Natural killer cell (primary cell): ENCODE data around the gene ACTR1A. TPM values are rescaled to one million over a fixed set of nuclear protein-coding genes. Genes with fewer than 3 reads are reported as not detected.

Experiments
- ATAC-seq, 3 donors: fragments of 150-1000 bp in 2 of 3; fragments of 200-7000 bp in 1 of 3; cut with Tn5 transposase; 1 replicate in 1 of 3; 2 replicates in 2 of 3; pipeline ENCODE4 v1.10.0; 2021; ENCODE audit warnings: mild to moderate bottlenecking in 2 of 3, moderate library complexity in 2 of 3
- DNase-seq, 2 donors: peaks; one replicate each; pipeline versions ENCODE4 v3.0.0 to v3.0.0-alpha.2; 2013 to 2021; ENCODE audit warnings: mixed read lengths in 1 of 2
- H3K27ac ChIP-seq: one replicate; pipeline ENCODE4 v1.5.1; 2013; ENCODE audit warnings: mild to moderate bottlenecking, low read length
- H3K27me3 ChIP-seq: one replicate; pipeline ENCODE4 v1.6.1; 2013; ENCODE audit warnings: low read length; ENCODE audit not compliant: control insufficient read depth, insufficient read depth
- H3K36me3 ChIP-seq: one replicate; pipeline ENCODE4 v1.6.1; 2013; ENCODE audit warnings: low read length; ENCODE audit not compliant: control insufficient read depth, insufficient read depth
- H3K4me1 ChIP-seq: one replicate; pipeline ENCODE4 v1.6.1; 2013; ENCODE audit warnings: low read length; ENCODE audit not compliant: control insufficient read depth, insufficient read depth
- H3K4me3 ChIP-seq: one replicate; pipeline ENCODE4 v1.5.1; 2013; ENCODE audit warnings: low read length
- H3K9me3 ChIP-seq: one replicate; pipeline ENCODE4 v1.6.1; 2013; ENCODE audit warnings: low read length; ENCODE audit not compliant: control insufficient read depth, insufficient read depth
- H3K27ac Mint-ChIP-seq, 2 donors: one replicate each; pipeline ENCODE4 v1.8.0; 2022; ENCODE audit warnings: mild to moderate bottlenecking in 2 of 2, mixed read lengths in 2 of 2, moderate library complexity in 1 of 2
- H3K27me3 Mint-ChIP-seq, 2 donors: one replicate each; pipeline ENCODE4 v1.8.0; 2022; ENCODE audit warnings: low read depth in 2 of 2, mixed read lengths in 2 of 2
- H3K36me3 Mint-ChIP-seq: one replicate; pipeline ENCODE4 v1.8.0; 2022; ENCODE audit warnings: mixed read lengths
- H3K4me1 Mint-ChIP-seq, 2 donors: one replicate each; pipeline ENCODE4 v1.8.0; 2022; ENCODE audit warnings: mixed read lengths in 2 of 2
- H3K4me3 Mint-ChIP-seq: one replicate; pipeline ENCODE4 v1.8.0; 2022; ENCODE audit warnings: mild to moderate bottlenecking, moderate library complexity, mixed read lengths
- H3K9me3 Mint-ChIP-seq, 2 donors: one replicate each; pipeline ENCODE4 v1.8.0; 2022; ENCODE audit warnings: mixed read lengths in 2 of 2
- WGBS: methylation state at CpG from one replicate; pipeline ENCODE4 v1.1.7; 2013; ENCODE audit warnings: missing lambda C conversion rate; ENCODE audit not compliant: insufficient coverage; 5-methylcytosine and 5-hydroxymethylcytosine counted together
- intact Hi-C: fragments of 100-400 bp; cut with micrococcal nuclease; formaldehyde crosslinking; loops from one replicate; pipeline ENCODE4 v1.14.2; 2022
- total RNA-seq, 4 donors: library from RNA; stranded (reverse); fragments of 120-200 nt in 1 of 4; gene quantifications; one replicate each; pipeline versions ENCODE4 v1.2.3 to v1.2.4, GENCODE V29; 2013 to 2022
- TF ChIP-seq, protein P1 (sequence below): fragments of 200-600 bp; IDR thresholded peaks from one replicate; pipeline ENCODE4 v1.8.0; 2022; ENCODE audit warnings: antibody characterized with exemption

Gene ACTR1A
- total RNA-seq, 3 donors from 2014 or later (not counting 1 experiment from before 2014, with no cell fraction given): 101 to 129 (median 110) TPM

DNA sequence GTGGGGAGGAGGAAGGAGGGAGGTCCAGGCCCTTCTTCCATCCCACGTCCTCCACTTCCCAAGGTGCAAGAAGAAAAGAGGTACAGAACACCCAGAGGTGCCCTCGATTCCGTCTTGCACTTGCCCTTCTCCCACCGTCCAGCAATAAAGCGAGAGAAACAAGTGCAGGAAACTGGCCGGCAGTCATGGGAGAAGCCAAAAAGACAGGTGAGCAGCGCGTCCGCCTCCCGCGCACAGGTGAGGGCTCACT lies 52.5 kb downstream of the ACTR1A start:
- H3K4me1 Mint-ChIP-seq: peaks cover 20 to 23% of the 10 kb centered on the region in 2 donors
- TF ChIP-seq, protein P1, sequence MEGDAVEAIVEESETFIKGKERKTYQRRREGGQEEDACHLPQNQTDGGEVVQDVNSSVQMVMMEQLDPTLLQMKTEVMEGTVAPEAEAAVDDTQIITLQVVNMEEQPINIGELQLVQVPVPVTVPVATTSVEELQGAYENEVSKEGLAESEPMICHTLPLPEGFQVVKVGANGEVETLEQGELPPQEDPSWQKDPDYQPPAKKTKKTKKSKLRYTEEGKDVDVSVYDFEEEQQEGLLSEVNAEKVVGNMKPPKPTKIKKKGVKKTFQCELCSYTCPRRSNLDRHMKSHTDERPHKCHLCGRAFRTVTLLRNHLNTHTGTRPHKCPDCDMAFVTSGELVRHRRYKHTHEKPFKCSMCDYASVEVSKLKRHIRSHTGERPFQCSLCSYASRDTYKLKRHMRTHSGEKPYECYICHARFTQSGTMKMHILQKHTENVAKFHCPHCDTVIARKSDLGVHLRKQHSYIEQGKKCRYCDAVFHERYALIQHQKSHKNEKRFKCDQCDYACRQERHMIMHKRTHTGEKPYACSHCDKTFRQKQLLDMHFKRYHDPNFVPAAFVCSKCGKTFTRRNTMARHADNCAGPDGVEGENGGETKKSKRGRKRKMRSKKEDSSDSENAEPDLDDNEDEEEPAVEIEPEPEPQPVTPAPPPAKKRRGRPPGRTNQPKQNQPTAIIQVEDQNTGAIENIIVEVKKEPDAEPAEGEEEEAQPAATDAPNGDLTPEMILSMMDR: no peak
- H3K9me3 Mint-ChIP-seq: no peaks in the 10 kb centered on the region
- no peaks in the 10 kb centered on the region for H3K36me3 Mint-ChIP-seq
- peak overlapping the region; percentile 88 to 90 for H3K27ac Mint-ChIP-seq
- peak in 1 of 3 donors; percentile 11 for ATAC-seq
- peak overlapping the region; percentile 95 for H3K4me3 ChIP-seq
- H3K27ac ChIP-seq: peak overlapping the region; percentile 90
- no peaks in the 10 kb centered on the region for H3K27me3 ChIP-seq
- intact Hi-C loops: loop anchor here (1.0 kb wide), 2 partner anchors 11 to 298 kb away; partner anchors contain the start of gene NOLC1
- peaks cover 29% of the 10 kb centered on the region for H3K4me1 ChIP-seq
- no peaks in the 10 kb centered on the region for H3K9me3 ChIP-seq
- no peak for DNase-seq
- WGBS: under 1% methylated on average over 11 of the region's 11 CpGs
- no peaks in the 10 kb centered on the region for H3K27me3 Mint-ChIP-seq
- H3K4me3 Mint-ChIP-seq: peak overlapping the region; percentile 95
- H3K36me3 ChIP-seq: peaks cover 5% of the 10 kb centered on the region

DNA sequence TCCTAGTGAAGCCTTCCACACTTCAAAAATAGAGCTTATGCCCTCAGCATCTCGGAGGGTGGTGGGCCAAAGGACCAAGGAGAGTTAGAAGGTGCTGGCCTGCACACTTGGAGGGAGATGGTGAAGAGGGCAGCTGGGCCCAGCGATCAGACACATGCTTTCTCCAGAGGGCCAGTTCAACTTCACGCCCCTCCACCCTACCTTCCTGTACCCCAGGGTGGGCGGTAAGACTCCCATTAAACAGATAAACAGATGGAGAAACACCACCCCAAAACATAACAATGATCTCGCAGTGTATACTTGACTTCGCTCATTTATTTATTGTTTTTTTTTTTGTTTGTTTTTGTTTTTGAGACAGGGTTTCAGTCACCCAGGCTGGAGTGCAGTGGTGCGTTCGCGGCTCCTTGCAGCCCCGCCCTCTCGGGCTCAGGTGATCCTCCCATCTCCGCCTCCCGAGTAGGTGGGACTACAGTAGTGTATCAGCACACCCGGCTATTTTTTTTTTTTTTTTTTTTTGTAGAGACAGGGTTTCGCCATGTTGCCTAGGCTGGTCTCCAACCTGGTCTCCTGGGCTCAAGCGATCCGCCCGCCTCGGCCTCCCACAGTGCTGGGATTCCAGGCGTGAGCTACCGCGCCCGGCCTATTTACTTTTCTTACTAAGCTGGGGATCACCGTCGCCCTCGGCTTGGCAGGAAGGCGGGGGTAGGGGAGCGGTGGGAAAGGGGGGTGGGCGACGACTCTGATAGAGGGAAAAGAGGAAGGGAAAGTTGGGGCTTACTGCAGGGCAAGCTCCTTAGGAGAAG lies 53.0 kb downstream of the ACTR1A start:
- peak overlapping the region; percentile 95 for H3K4me3 ChIP-seq
- peak overlapping the region; percentile 90 for H3K27ac ChIP-seq
- H3K27me3 ChIP-seq: no peaks in the 10 kb centered on the region
- Mint-ChIP-seq H3K4me3 (peak overlapping the region; percentile 95), H3K4me1 (peaks cover 20 to 23% of the 10 kb centered on the region in 2 donors), H3K27ac (peak overlapping the region; percentile 88 to 90), H3K36me3 (no peaks in the 10 kb centered on the region), H3K9me3 (no peaks in the 10 kb centered on the region), H3K27me3 (no peaks in the 10 kb centered on the region)
- ATAC-seq (peak; percentile 70 to 75 (median 73)), DNase-seq (peak; percentile 74 to 94)
- 1% methylated on average over 27 of the region's 30 CpGs for WGBS
- H3K36me3 ChIP-seq: peaks cover 5% of the 10 kb centered on the region
- H3K4me1 ChIP-seq: peaks cover 29% of the 10 kb centered on the region
- no peaks in the 10 kb centered on the region for H3K9me3 ChIP-seq
- intact Hi-C loops: loop anchor here (1.0 kb wide), 3 partner anchors 12 to 297 kb away; partner anchors contain the start of genes CUEDC2 and NOLC1
- TF ChIP-seq, protein P1: no peak

DNA sequence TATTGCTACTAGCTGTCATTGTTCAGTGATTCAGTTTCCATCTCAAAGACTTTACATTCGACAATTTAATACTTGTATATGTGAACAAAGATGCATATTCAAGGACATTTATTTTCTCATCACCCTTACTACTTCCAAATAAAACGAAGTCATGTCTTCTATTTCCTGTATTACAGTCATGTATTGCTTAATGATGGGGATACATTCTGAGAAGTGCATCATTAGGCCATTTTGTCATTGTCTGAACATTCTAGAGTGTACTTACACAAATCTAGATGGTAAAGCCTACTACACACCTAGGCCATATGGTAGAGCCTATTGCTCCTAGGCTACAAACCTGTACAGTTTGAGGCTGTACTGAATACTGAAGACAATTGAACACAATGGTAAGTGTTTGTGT lies 57.7 kb downstream of the ACTR1A start:
- H3K36me3 ChIP-seq: no peaks in the 10 kb centered on the region
- no peaks in the 10 kb centered on the region for H3K9me3 ChIP-seq
- Mint-ChIP-seq H3K4me1 (peaks cover 8 to 9% of the 10 kb centered on the region in 2 donors), H3K27ac (no peak overlapping the region), H3K4me3 (no peak overlapping the region), H3K9me3 (no peaks in the 10 kb centered on the region), H3K36me3 (no peaks in the 10 kb centered on the region), H3K27me3 (no peaks in the 10 kb centered on the region)
- WGBS: no CpG with 5 or more reads among the region's 2 CpGs
- no peaks in the 10 kb centered on the region for H3K27me3 ChIP-seq
- TF ChIP-seq, protein P1: no peak
- peaks cover 7% of the 10 kb centered on the region for H3K4me1 ChIP-seq
- no peak overlapping the region for H3K27ac ChIP-seq
- intact Hi-C loops: no loop called here
- DNase-seq (no peak), ATAC-seq (no peak)
- H3K4me3 ChIP-seq: no peak overlapping the region
